ENCODE measurements around the gene SLC41A2. TPM values are rescaled to one million over a fixed set of nuclear protein-coding genes. Genes with fewer than 3 reads are reported as not detected.
"Not testable (repeated sequence)": the region's sequence is repeated elsewhere in the genome, so short reads cannot be mapped to it uniquely, and the experiment has no call there.

The SLC41A2 gene
- total RNA-seq, 1 donor from 2014 or later, result 4.6 TPM

DNA sequence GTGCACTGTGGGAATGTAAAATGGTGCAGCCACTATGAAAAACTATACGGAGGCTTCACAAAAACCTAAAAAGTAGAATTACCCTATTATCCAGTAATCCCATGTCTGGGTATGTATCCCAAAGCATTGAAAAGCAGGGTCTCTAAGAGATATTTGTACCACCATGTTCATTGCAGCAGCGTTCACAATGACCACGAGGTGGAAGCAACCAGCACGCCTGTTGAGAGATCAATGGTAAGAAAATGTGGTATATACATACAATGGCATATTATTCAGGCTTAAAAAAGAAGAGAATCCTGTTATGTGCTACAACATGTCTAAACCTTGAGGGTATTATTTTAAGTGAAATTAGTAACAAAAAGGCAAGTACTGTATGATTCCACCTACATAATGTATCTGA is 27.1 kb upstream of the SLC41A2 start:
- TF ChIP-seq, protein P1, sequence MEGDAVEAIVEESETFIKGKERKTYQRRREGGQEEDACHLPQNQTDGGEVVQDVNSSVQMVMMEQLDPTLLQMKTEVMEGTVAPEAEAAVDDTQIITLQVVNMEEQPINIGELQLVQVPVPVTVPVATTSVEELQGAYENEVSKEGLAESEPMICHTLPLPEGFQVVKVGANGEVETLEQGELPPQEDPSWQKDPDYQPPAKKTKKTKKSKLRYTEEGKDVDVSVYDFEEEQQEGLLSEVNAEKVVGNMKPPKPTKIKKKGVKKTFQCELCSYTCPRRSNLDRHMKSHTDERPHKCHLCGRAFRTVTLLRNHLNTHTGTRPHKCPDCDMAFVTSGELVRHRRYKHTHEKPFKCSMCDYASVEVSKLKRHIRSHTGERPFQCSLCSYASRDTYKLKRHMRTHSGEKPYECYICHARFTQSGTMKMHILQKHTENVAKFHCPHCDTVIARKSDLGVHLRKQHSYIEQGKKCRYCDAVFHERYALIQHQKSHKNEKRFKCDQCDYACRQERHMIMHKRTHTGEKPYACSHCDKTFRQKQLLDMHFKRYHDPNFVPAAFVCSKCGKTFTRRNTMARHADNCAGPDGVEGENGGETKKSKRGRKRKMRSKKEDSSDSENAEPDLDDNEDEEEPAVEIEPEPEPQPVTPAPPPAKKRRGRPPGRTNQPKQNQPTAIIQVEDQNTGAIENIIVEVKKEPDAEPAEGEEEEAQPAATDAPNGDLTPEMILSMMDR (IDR thresholded peaks at IDR 0.05; ENCODE audit: borderline replicate concordance), result no peak
- peak overlapping the region; percentile 95 for H3K4me3 ChIP-seq

GRCh38 chr12:104977688-104978087 is 19.6 kb upstream of the SLC41A2 start:
- H3K9me3 ChIP-seq (replicated peaks); H3K36me3 ChIP-seq; H3K27me3 ChIP-seq (ENCODE audit: low read depth); H3K4me1 ChIP-seq; intact Hi-C loops (cut with micrococcal nuclease); H3K4me3 ChIP-seq; H3K27ac ChIP-seq (replicated peaks); DNase-seq: not testable (repeated sequence)

More for the DNA sequence above, 27.1 kb upstream of the SLC41A2 start:
- no peaks in the 10 kb centered on the region for H3K9me3 ChIP-seq (replicated peaks)
- no peak overlapping the region for H3K27ac ChIP-seq (replicated peaks)
- intact Hi-C loops (cut with micrococcal nuclease), result no loop called here
- peaks cover 11% of the 10 kb centered on the region for H3K36me3 ChIP-seq
- no peaks in the 10 kb centered on the region for H3K27me3 ChIP-seq (ENCODE audit: low read depth)
- peaks cover 23% of the 10 kb centered on the region for H3K4me1 ChIP-seq
- DNase-seq, result no peak

DNA sequence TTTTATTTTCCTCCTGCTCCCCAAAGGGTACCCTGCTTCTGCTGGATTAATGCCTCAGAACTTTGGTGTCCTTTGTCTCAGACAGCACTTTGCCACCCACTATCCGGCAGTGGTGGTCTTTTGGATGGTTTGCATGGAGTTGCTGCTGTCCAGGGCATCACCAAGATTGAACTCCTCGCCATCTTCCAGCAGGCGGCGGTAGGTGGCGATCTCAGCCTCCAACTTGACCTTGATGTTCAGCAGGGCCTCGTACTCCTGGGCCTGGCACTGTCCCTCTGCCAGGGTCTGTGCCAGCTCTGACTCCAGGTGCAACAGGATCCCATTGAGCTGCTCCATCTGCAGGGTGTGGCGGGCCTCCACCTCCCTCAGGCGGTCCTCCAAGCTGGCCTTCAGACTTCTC is 18.6 kb upstream of the SLC41A2 start:
- H3K4me1 ChIP-seq, result no peaks in the 10 kb centered on the region
- intact Hi-C loops (cut with micrococcal nuclease), result no loop called here
- DNase-seq, result no peak
- no peaks in the 10 kb centered on the region for H3K36me3 ChIP-seq
- no peak overlapping the region for H3K27ac ChIP-seq (replicated peaks)
- no peaks in the 10 kb centered on the region for H3K9me3 ChIP-seq (replicated peaks)
- TF ChIP-seq, protein P1 (IDR thresholded peaks at IDR 0.05; ENCODE audit: borderline replicate concordance), result no peak
- H3K4me3 ChIP-seq, result no peak overlapping the region
- H3K27me3 ChIP-seq (ENCODE audit: low read depth), result no peaks in the 10 kb centered on the region

DNA sequence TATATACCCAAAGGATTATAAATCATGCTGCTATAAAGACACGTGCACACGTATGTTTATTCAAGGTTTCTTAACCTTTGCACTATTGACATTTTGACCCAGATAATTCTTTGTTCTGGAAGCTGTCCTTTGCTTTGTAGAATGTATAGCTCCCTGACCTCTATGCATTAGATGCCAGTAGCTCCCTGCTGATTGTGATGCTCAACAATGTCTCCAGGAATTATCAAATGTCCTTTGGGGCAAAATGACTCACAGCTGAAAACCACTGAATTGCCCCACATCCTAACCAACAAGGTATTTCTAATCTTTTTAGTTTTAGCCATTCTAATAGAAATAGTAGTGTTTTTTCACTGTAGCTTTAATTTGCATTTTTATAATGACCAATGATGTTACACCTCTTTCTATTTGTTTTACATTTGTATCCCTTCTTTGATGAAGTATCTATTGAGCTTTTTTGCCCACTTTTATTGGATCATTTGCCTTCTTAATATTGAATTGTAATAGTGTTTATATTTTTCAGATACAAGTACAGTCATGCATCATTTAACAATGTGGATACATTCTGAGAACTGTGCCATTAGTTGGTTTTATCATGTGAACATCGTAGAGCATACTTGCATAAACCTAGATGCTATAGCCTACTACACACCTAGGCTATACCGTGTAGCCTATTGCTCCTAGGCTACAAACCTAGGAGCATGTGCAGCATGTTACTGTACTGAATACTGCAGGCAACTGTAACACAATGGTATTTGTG is 17.7 kb upstream of the SLC41A2 start:
- Histone ChIP-seq H3K4me1 (no peaks in the 10 kb centered on the region), H3K4me3 (no peak overlapping the region), H3K36me3 (no peaks in the 10 kb centered on the region), H3K27ac (replicated peaks) (no peak overlapping the region), H3K27me3 (ENCODE audit: low read depth) (no peaks in the 10 kb centered on the region), H3K9me3 (replicated peaks) (no peaks in the 10 kb centered on the region)
- DNase-seq, result no peak
- intact Hi-C loops (cut with micrococcal nuclease), result no loop called here
- TF ChIP-seq, protein P1 (IDR thresholded peaks at IDR 0.05; ENCODE audit: borderline replicate concordance), result no peak

DNA sequence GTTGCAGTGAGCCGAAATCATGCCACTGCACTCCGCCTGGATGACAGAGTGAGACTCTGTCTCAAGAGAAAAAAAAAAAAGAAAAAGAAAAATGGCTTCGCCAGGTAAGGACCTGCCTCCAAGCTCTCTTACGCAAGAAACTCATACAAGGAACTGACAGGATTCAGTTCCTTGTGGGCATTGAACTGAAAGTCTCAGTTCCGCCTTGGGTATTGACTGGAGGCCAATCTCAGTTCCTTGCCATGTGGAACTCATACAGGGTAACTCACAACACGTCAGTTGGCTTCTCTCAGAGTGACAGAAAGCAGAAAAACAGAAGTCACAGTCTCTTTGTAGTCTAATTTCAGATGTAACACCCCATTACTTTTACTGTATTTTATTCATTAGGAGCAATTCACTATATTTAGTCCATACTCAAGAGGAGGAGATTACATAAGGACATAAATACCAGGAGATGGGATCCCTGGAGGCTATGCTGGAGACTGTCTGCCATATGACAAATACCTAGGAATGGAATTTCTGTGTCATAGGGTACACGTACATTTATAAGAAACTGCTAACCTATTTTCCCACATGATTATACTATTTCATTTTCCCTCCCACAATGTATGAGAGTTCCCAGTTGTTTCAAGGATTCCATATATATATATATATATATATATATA is 16.7 kb upstream of the SLC41A2 start:
- Histone ChIP-seq H3K9me3 (replicated peaks) (no peaks in the 10 kb centered on the region), H3K27me3 (ENCODE audit: low read depth) (no peaks in the 10 kb centered on the region), H3K36me3 (no peaks in the 10 kb centered on the region), H3K4me1 (no peaks in the 10 kb centered on the region), H3K27ac (replicated peaks) (no peak overlapping the region), H3K4me3 (no peak overlapping the region)
- intact Hi-C loops (cut with micrococcal nuclease), result no loop called here
- DNase-seq, result no peak
- TF ChIP-seq, protein P1 (IDR thresholded peaks at IDR 0.05; ENCODE audit: borderline replicate concordance), result no peak

DNA sequence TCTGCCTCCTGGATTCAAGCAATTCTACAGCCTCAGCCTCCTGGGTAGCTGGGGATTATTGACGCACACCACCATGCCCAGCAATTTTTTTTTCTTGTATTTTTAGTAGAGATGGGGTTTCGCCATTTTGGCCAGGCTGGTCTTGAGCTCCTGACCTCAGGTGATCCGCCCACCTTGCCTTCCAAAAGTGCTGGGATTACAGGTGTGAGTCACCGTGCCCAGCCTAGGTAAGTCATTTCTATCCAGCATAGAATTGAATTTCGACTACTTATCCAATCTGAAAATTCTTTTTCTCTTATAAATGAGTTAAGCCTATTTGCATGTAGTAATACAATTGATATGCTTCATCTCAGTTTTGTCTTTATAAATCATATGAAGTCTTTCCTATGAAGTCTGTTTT is 15.2 kb upstream of the SLC41A2 start:
- TF ChIP-seq, protein P1 (IDR thresholded peaks at IDR 0.05; ENCODE audit: borderline replicate concordance), result no peak
- DNase-seq, result no peak
- intact Hi-C loops (cut with micrococcal nuclease), result no loop called here
- Histone ChIP-seq H3K9me3 (replicated peaks) (no peaks in the 10 kb centered on the region), H3K27ac (replicated peaks) (no peak overlapping the region), H3K27me3 (ENCODE audit: low read depth) (no peaks in the 10 kb centered on the region), H3K4me1 (no peaks in the 10 kb centered on the region), H3K4me3 (no peak overlapping the region), H3K36me3 (no peaks in the 10 kb centered on the region)
